PC-3 (cell line): Measurements from ENCODE around the gene P2RY8. TPM values are rescaled to one million over a fixed set of nuclear protein-coding genes. Genes with fewer than 3 reads are reported as not detected.

ENCODE experiments used
- ATAC-seq: fragments of 200-7000 bp; cut with Tn5 transposase; 2 replicates; pipeline ENCODE4 v1.9.1; 2020; ENCODE audit warnings: mild to moderate bottlenecking, moderate library complexity
- BruUV-seq: library from RNA; stranded (reverse); fragments of 400-500 nt; replicated peaks from 2 replicates; lab custom pipeline; 2021; lab: Mats Ljungman, UMichigan
- CTCF ChIA-PET: fragments of 300-600 bp; sonication (Branson Sonifier 250); formaldehyde crosslinking; loops from one replicate; lab custom pipeline; 2022; ENCODE audit warnings: antibody characterized with exemption; lab: Charles Lee
- POLR2A ChIA-PET: fragments of 300-600 bp; sonication (Branson Sonifier 250); formaldehyde crosslinking; loops from one replicate; lab custom pipeline; 2022; ENCODE audit warnings: antibody characterized with exemption; ENCODE audit not compliant: unreplicated experiment; lab: Charles Lee
- DNase-seq: peaks from one replicate; pipeline ENCODE4 v3.0.0-alpha.2; 2015
- H2AFZ ChIP-seq: fragments of 300-600 bp; sonication (generic); 2 replicates; pipeline ENCODE4 v1.6.0; 2016; ENCODE audit warnings: antibody characterized with exemption, low read length
- H3F3A ChIP-seq: fragments of 300-600 bp; sonication (generic); one replicate; pipeline ENCODE4 v1.6.0; 2017; ENCODE audit warnings: antibody characterized with exemption, low read length, control low read depth, mild to moderate bottlenecking; ENCODE audit not compliant: unreplicated experiment
- H3K27ac ChIP-seq: fragments of 300-600 bp; sonication (generic); 2 replicates; pipeline ENCODE4 v1.5.1; 2016; ENCODE audit warnings: mild to moderate bottlenecking, low read length
- H3K27me3 ChIP-seq: fragments of 300-600 bp; sonication (generic); 2 replicates; pipeline ENCODE4 v1.6.1; 2016; ENCODE audit warnings: low read length, mixed read lengths
- H3K36me3 ChIP-seq: fragments of 300-600 bp; sonication (generic); 2 replicates; pipeline ENCODE4 v1.6.1; 2016; ENCODE audit warnings: low read depth, mixed run types, low read length, mixed read lengths
- H3K4me1 ChIP-seq: fragments of 300-600 bp; sonication (generic); 2 replicates; pipeline ENCODE4 v1.5.1; 2016; ENCODE audit warnings: low read length; ENCODE audit not compliant: insufficient read depth
- H3K4me2 ChIP-seq: fragments of 300-600 bp; sonication (generic); 2 replicates; pipeline ENCODE4 v1.6.0; 2016; ENCODE audit warnings: low read length
- H3K4me3 ChIP-seq: fragments of 300-600 bp; sonication (generic); 2 replicates; pipeline ENCODE4 v1.5.1; 2016; ENCODE audit warnings: mild to moderate bottlenecking, low read length, mixed read lengths
- H3K79me2 ChIP-seq: fragments of 300-600 bp; sonication (generic); 2 replicates; pipeline ENCODE4 v1.6.1; 2017; ENCODE audit warnings: low read length, mixed read lengths
- H3K9ac ChIP-seq: fragments of 300-600 bp; sonication (generic); 2 replicates; pipeline ENCODE4 v1.6.0; 2016; ENCODE audit warnings: mild to moderate bottlenecking, low read length
- H3K9me2 ChIP-seq: fragments of 300-600 bp; sonication (generic); replicated peaks from 2 replicates; pipeline ENCODE4 v1.6.1; 2016; ENCODE audit warnings: mixed run types, low read length, mixed read lengths
- H3K9me3 ChIP-seq: fragments of 300-600 bp; sonication (generic); 2 replicates; pipeline ENCODE4 v1.6.1; 2016; ENCODE audit warnings: low read length, mixed read lengths
- H4K20me1 ChIP-seq: fragments of 300-600 bp; sonication (generic); 2 replicates; pipeline ENCODE4 v1.6.1; 2016; ENCODE audit warnings: low read length, mixed read lengths
- EZH2 ChIP-seq: fragments of 300-600 bp; sonication (generic); IDR thresholded peaks from one replicate; pipeline ENCODE4 v1.6.1; 2017; ENCODE audit warnings: antibody characterized with exemption, mild to moderate bottlenecking, low read length; ENCODE audit not compliant: unreplicated experiment
- EZH2phosphoT487 ChIP-seq: fragments of 300-600 bp; sonication (generic); IDR thresholded peaks from 2 replicates; pipeline ENCODE4 v1.6.1; 2018; ENCODE audit warnings: mild to moderate bottlenecking, antibody characterized with exemption, low read length, borderline replicate concordance
- intact Hi-C: fragments of 100-400 bp; cut with micrococcal nuclease; formaldehyde crosslinking; loops from 2 replicates; pipeline ENCODE4 v1.9.0; 2023
- total RNA-seq: library from RNA; depleted of rRNA; stranded (reverse); fragments of >200 nt; gene quantifications from 2 replicates; pipeline ENCODE4 v1.2.3, GENCODE V29; 2014
- TF ChIP-seq, protein P1 (sequence below): fragments of 300-600 bp; sonication (generic); conservative IDR thresholded peaks from 2 replicates; pipeline ENCODE4 v1.5.1; 2017; ENCODE audit warnings: antibody characterized with exemption, low read depth, mild to moderate bottlenecking, low read length

Gene P2RY8
- total RNA-seq, 1 experiment from 2014 or later: not detected

GRCh38 chrX:1502853-1503252, 34.1 kb downstream of the P2RY8 start:
- no peaks in the 10 kb centered on the region for H3F3A ChIP-seq
- ChIA-PET POLR2A (no interaction called here), CTCF (no interaction called here)
- no peak overlapping the region for H3K4me2 ChIP-seq
- no peaks in the 10 kb centered on the region for H3K79me2 ChIP-seq
- BruUV-seq: no TSS peak
- no peaks in the 10 kb centered on the region for H3K4me1 ChIP-seq
- DNase-seq (no peak), ATAC-seq (no peak)
- no peak overlapping the region for H2AFZ ChIP-seq
- no peaks in the 10 kb centered on the region for H3K27me3 ChIP-seq
- no peak for TF ChIP-seq EZH2phosphoT487
- TF ChIP-seq, protein P1, sequence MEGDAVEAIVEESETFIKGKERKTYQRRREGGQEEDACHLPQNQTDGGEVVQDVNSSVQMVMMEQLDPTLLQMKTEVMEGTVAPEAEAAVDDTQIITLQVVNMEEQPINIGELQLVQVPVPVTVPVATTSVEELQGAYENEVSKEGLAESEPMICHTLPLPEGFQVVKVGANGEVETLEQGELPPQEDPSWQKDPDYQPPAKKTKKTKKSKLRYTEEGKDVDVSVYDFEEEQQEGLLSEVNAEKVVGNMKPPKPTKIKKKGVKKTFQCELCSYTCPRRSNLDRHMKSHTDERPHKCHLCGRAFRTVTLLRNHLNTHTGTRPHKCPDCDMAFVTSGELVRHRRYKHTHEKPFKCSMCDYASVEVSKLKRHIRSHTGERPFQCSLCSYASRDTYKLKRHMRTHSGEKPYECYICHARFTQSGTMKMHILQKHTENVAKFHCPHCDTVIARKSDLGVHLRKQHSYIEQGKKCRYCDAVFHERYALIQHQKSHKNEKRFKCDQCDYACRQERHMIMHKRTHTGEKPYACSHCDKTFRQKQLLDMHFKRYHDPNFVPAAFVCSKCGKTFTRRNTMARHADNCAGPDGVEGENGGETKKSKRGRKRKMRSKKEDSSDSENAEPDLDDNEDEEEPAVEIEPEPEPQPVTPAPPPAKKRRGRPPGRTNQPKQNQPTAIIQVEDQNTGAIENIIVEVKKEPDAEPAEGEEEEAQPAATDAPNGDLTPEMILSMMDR: no peak
- TF ChIP-seq EZH2: no peak
- H3K9me2 ChIP-seq: no peaks in the 10 kb centered on the region
- no peaks in the 10 kb centered on the region for H4K20me1 ChIP-seq
- H3K36me3 ChIP-seq: no peaks in the 10 kb centered on the region
- no peaks in the 10 kb centered on the region for H3K9me3 ChIP-seq
- no peak overlapping the region for H3K4me3 ChIP-seq
- intact Hi-C loops: no loop called here
- no peak overlapping the region for H3K9ac ChIP-seq
- no peak overlapping the region for H3K27ac ChIP-seq

DNA sequence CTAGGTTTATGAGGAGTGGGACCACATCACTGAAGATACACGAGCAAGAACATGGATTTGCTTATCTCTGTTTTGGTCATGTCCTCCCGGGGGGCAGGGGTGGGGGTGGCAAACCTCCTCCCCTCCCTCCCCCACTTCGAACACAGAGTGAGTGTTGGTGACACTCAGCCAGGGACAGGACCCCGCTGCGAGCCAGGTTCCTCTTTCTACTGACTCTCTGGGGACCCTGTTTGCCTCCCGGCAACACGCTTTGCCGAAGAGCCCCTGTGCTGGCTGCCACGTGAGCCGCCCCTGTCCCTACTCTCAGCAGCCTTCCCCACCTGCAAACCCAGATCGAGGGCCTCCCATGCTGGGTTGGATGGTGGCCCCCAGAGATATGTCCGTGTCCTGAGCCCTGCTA, 34.7 kb downstream of the P2RY8 start:
- no peaks in the 10 kb centered on the region for H4K20me1 ChIP-seq
- H3K4me2 ChIP-seq: no peak overlapping the region
- no peaks in the 10 kb centered on the region for H3K79me2 ChIP-seq
- no peaks in the 10 kb centered on the region for H3K9me2 ChIP-seq
- ATAC-seq (no peak), DNase-seq (no peak)
- no peak overlapping the region for H3K4me3 ChIP-seq
- no TSS peak for BruUV-seq
- no peaks in the 10 kb centered on the region for H3K36me3 ChIP-seq
- H3F3A ChIP-seq: no peaks in the 10 kb centered on the region
- H3K27ac ChIP-seq: no peak overlapping the region
- TF ChIP-seq, protein P1: no peak
- no peak for TF ChIP-seq EZH2phosphoT487
- no peak for TF ChIP-seq EZH2
- no peaks in the 10 kb centered on the region for H3K27me3 ChIP-seq
- intact Hi-C loops: no loop called here
- H3K4me1 ChIP-seq: no peaks in the 10 kb centered on the region
- CTCF ChIA-PET: no interaction called here
- no peak overlapping the region for H3K9ac ChIP-seq
- no peak overlapping the region for H2AFZ ChIP-seq
- H3K9me3 ChIP-seq: no peaks in the 10 kb centered on the region
- POLR2A ChIA-PET: no interaction called here

- Histone ChIP-seq H3K9me3 (no peaks in the 10 kb centered on the region), H3K4me2 (no peak overlapping the region), H3K27ac (no peak overlapping the region), H3K27me3 (no peaks in the 10 kb centered on the region), H3K9ac (no peak overlapping the region), H3K9me2 (no peaks in the 10 kb centered on the region), H3K4me1 (no peaks in the 10 kb centered on the region), H3F3A (no peaks in the 10 kb centered on the region), H2AFZ (no peak overlapping the region), H3K4me3 (no peak overlapping the region), H4K20me1 (no peaks in the 10 kb centered on the region), H3K79me2 (no peaks in the 10 kb centered on the region), H3K36me3 (no peaks in the 10 kb centered on the region)
- ChIA-PET POLR2A (no interaction called here), CTCF (no interaction called here)
- no peak for ATAC-seq
- no peak for DNase-seq
- intact Hi-C loops: no loop called here
- no TSS peak for BruUV-seq
- TF ChIP-seq EZH2phosphoT487 (no peak), EZH2 (no peak)
- TF ChIP-seq, protein P1: no peak
Observed at GRCh38 chrX:1500701-1501624, 36.0 kb downstream of the P2RY8 start.
